Activated CD4-positive, alpha-beta T cell treated with anti-CD3 and anti-CD28 coated beads for 4 hours (primary cell): ENCODE data around the gene MZB1.
A peak's percentile ranks its signal among the peaks of the same experiment; 100 is the strongest.
"Not testable (repeated sequence)": the region's sequence is repeated elsewhere in the genome, so short reads cannot be mapped to it uniquely, and the experiment has no call there.

Source experiments
- DNase-seq, 2 donors: peaks; one replicate each; pipeline ENCODE4 v3.0.0-alpha.2; 2020

Gene MZB1

GRCh38 chr5:139410121-139410992 lies 20.6 kb upstream of the MZB1 start:
- DNase-seq, result no peak

GRCh38 chr5:139409116-139409515 lies 19.4 kb upstream of the MZB1 start:
- not testable (repeated sequence) for DNase-seq

GRCh38 chr5:139408191-139408590 lies 18.5 kb upstream of the MZB1 start:
- no peak for DNase-seq

- no peak for DNase-seq
Observed at GRCh38 chr5:139407517-139407916, 17.8 kb upstream of the MZB1 start.

- no peak for DNase-seq
Observed at GRCh38 chr5:139406963-139407362, 17.2 kb upstream of the MZB1 start.

- no peak for DNase-seq
Observed at GRCh38 chr5:139404484-139404840, 14.7 kb upstream of the MZB1 start.

- DNase-seq, result peak; percentile 98 to 99
Observed at GRCh38 chr5:139403787-139404483, 14.2 kb upstream of the MZB1 start, which contains the start of gene SPATA24. TSS of gene SPATA24 (minus strand) at chr5:139404089. CDS start at chr5:139404060, 29 bp downstream.

GRCh38 chr5:139403418-139403786 lies 13.7 kb upstream of the MZB1 start:
- DNase-seq, result no peak

GRCh38 chr5:139402561-139403158 lies 12.9 kb upstream of the MZB1 start:
- DNase-seq, result no peak

GRCh38 chr5:139401546-139401945 lies 11.8 kb upstream of the MZB1 start:
- no peak for DNase-seq

- no peak for DNase-seq
Observed at GRCh38 chr5:139399501-139400121, 9.9 kb upstream of the MZB1 start.

- DNase-seq, result no peak
Observed at GRCh38 chr5:139397921-139398320, 8.2 kb upstream of the MZB1 start.

GRCh38 chr5:139396691-139397090 lies 7.0 kb upstream of the MZB1 start:
- no peak for DNase-seq

- no peak for DNase-seq
Observed at GRCh38 chr5:139395844-139396640, 6.3 kb upstream of the MZB1 start.

- no peak for DNase-seq
Observed at GRCh38 chr5:139394654-139395566, 5.2 kb upstream of the MZB1 start, which contains the start of gene PROB1. TSS of gene PROB1 (minus strand) at chr5:139395104. CDS start at chr5:139395081, 23 bp downstream.

GRCh38 chr5:139394123-139394653 lies 4.5 kb upstream of the MZB1 start:
- DNase-seq, result peak; percentile 56 to 59

- no peak for DNase-seq
Observed at GRCh38 chr5:139393497-139394122, 3.9 kb upstream of the MZB1 start.

GRCh38 chr5:139392678-139393496 lies 3.2 kb upstream of the MZB1 start:
- DNase-seq, result peak; percentile 65 to 72

- no peak for DNase-seq
Observed at GRCh38 chr5:139392324-139392677, 2.6 kb upstream of the MZB1 start.
